Measurements from ENCODE around the gene ABCB10.

DNA sequence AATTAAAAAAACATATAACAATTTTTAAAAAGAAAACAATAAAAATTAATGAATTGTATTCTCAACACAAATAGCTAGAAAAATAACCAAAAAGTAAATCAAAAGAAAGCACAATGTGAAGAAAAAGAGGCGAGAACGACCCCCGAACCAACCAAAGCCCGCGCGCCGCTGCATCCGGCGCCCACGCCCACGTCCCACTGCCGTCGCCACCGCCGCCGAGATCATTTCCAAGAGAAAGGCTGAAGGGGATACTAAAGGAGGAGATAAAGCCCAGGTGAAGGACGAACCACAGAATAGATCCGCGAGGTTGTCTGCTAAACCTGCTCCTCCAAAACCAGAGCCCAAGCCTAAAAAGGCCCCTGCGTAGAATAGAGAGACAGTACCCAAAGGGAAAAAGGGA lies 11.8 kb upstream of the ABCB10 start:
- TF ChIP-seq FOXM1 (IDR thresholded peaks at IDR 0.05; ENCODE audit: borderline replicate concordance) (no peak), NFRKB (IDR thresholded peaks at IDR 0.05) (no peak), BHLHE40 (IDR thresholded peaks at IDR 0.05; ENCODE audit: borderline replicate concordance) (no peak), SP1 (IDR thresholded peaks at IDR 0.05) (no peak), FOXK2 (IDR thresholded peaks at IDR 0.05) (no peak), PKNOX1 (IDR thresholded peaks at IDR 0.05) (no peak), TARDBP (IDR thresholded peaks at IDR 0.05) (no peak), LEF1 (IDR thresholded peaks at IDR 0.05; ENCODE audit: borderline replicate concordance) (no peak), ZNF384 (IDR thresholded peaks at IDR 0.05) (no peak), HDGF (IDR thresholded peaks at IDR 0.05; ENCODE audit: borderline replicate concordance) (no peak), FOXA1 (IDR thresholded peaks at IDR 0.05) (no peak), ELF4 (IDR thresholded peaks at IDR 0.05) (no peak)
